ENCODE measurements around the gene FRAS1.

Gene FRAS1

GRCh38 chr4:78058591-78059523, 1.7 kb downstream of the FRAS1 start:
- no peaks in the 10 kb centered on the region for H3K27me3 ChIP-seq (ENCODE audit: control insufficient read depth, insufficient read depth, low read length)
- no CpG with 5 or more reads among the region's 54 CpGs for WGBS (ENCODE audit: insufficient coverage, insufficient read length)
- DNase-seq (ENCODE audit: low read depth, low spot score), result no peak
- no peaks in the 10 kb centered on the region for H3K4me1 ChIP-seq (ENCODE audit: control insufficient read depth, insufficient read depth, low read length)
- H3K36me3 ChIP-seq (ENCODE audit: control insufficient read depth, insufficient read depth, low read length), result no peaks in the 10 kb centered on the region
- no peaks in the 10 kb centered on the region for H3K9me3 ChIP-seq (ENCODE audit: control insufficient read depth, insufficient read depth, low read length)
- no peak overlapping the region for H3K27ac ChIP-seq (ENCODE audit: low read length)
- H3K4me3 ChIP-seq (ENCODE audit: low read length), result peak overlapping the region; percentile 77

GRCh38 chr4:78059524-78059889, 2.4 kb downstream of the FRAS1 start:
- Histone ChIP-seq H3K4me1 (ENCODE audit: control insufficient read depth, insufficient read depth, low read length) (no peaks in the 10 kb centered on the region), H3K4me3 (ENCODE audit: low read length) (peak overlapping the region; percentile 77; the same call in 1 of the 2 replicates), H3K27me3 (ENCODE audit: control insufficient read depth, insufficient read depth, low read length) (no peaks in the 10 kb centered on the region), H3K9me3 (ENCODE audit: control insufficient read depth, insufficient read depth, low read length) (no peaks in the 10 kb centered on the region), H3K27ac (ENCODE audit: low read length) (no peak overlapping the region), H3K36me3 (ENCODE audit: control insufficient read depth, insufficient read depth, low read length) (no peaks in the 10 kb centered on the region)
- WGBS (ENCODE audit: insufficient coverage, insufficient read length), result no CpG with 5 or more reads among the region's 7 CpGs
- peak; percentile 88 for DNase-seq (ENCODE audit: low read depth, low spot score)

DNA sequence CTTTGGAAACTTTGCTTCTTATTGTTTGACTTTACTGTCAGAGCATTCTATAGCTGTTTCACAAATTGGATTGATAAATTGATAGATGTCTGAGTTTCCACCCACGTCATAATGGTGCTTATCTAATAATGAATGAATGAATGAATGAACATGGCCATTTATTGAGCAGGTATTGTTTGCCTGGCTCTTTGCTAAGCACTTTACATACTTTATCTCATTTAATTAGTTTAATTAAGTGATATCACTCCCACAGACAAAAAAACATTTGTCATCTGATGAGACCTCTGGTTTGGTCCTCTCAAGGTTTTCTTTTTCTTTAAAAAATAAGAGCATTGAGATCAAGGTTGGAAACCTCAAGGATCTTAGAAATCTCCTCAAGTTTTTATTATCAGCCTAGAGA, 2.8 kb downstream of the FRAS1 start:
- H3K27ac ChIP-seq (ENCODE audit: low read length), result no peak overlapping the region
- no peaks in the 10 kb centered on the region for H3K36me3 ChIP-seq (ENCODE audit: control insufficient read depth, insufficient read depth, low read length)
- H3K4me1 ChIP-seq (ENCODE audit: control insufficient read depth, insufficient read depth, low read length), result no peaks in the 10 kb centered on the region
- no CpG with 5 or more reads among the region's 1 CpG for WGBS (ENCODE audit: insufficient coverage, insufficient read length)
- peak overlapping the region; percentile 7; the same call in 1 of the 2 replicates for H3K4me3 ChIP-seq (ENCODE audit: low read length)
- no peak for DNase-seq (ENCODE audit: low read depth, low spot score)
- no peaks in the 10 kb centered on the region for H3K27me3 ChIP-seq (ENCODE audit: control insufficient read depth, insufficient read depth, low read length)
- no peaks in the 10 kb centered on the region for H3K9me3 ChIP-seq (ENCODE audit: control insufficient read depth, insufficient read depth, low read length)

- Histone ChIP-seq H3K4me3 (ENCODE audit: low read length) (no peak overlapping the region), H3K27ac (ENCODE audit: low read length) (no peak overlapping the region), H3K27me3 (ENCODE audit: control insufficient read depth, insufficient read depth, low read length) (no peaks in the 10 kb centered on the region), H3K4me1 (ENCODE audit: control insufficient read depth, insufficient read depth, low read length) (no peaks in the 10 kb centered on the region), H3K9me3 (ENCODE audit: control insufficient read depth, insufficient read depth, low read length) (no peaks in the 10 kb centered on the region), H3K36me3 (ENCODE audit: control insufficient read depth, insufficient read depth, low read length) (no peaks in the 10 kb centered on the region)
- DNase-seq (ENCODE audit: low read depth, low spot score), result no peak
- no CpG with 5 or more reads among the region's 2 CpGs for WGBS (ENCODE audit: insufficient coverage, insufficient read length)
These were observed 4.9 kb downstream of the FRAS1 start for GRCh38 chr4:78061939-78062570.

DNA sequence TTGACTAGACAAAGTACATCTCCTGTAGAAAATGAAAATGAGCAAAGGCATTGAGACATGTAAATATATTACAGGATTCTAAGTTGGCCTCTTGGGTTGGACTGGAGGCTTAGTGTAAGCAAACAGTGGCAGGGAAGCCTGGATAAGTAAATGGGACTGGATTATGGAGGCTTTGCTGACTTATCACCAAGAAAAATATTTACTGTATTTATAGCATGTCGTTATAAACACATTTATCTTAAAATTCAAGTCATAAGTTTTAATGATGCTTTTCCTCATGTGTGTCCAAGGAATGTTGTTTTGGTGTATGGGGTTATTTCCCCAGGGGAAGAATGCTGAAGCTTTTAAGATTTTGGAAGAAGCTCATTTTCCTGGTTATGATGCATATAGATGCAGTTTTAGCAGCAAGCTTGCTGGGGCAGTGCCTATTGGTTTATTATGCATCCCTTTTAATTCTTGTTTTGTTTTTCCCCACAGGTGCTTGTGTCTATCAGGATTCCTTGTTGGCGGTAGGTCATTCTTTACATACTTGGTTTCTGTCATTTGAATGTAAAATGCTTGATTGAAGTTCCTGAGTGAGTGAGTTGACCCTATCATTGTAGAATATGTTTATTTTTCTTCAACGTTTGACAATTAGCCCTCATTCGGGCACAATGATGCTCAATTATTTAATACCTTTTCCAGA, 8.5 kb downstream of the FRAS1 start:
- Histone ChIP-seq H3K4me1 (ENCODE audit: control insufficient read depth, insufficient read depth, low read length) (0 out of 2 replicates have a peak, but pooled peaks cover 1% of the 10 kb centered on the region), H3K9me3 (ENCODE audit: control insufficient read depth, insufficient read depth, low read length) (no peaks in the 10 kb centered on the region), H3K4me3 (ENCODE audit: low read length) (no peak overlapping the region), H3K27me3 (ENCODE audit: control insufficient read depth, insufficient read depth, low read length) (no peaks in the 10 kb centered on the region), H3K36me3 (ENCODE audit: control insufficient read depth, insufficient read depth, low read length) (no peaks in the 10 kb centered on the region; the same call in 1 of the 2 replicates), H3K27ac (ENCODE audit: low read length) (no peak overlapping the region)
- DNase-seq (ENCODE audit: low read depth, low spot score), result no peak
- no CpG with 5 or more reads among the region's 4 CpGs for WGBS (ENCODE audit: insufficient coverage, insufficient read length)

DNA sequence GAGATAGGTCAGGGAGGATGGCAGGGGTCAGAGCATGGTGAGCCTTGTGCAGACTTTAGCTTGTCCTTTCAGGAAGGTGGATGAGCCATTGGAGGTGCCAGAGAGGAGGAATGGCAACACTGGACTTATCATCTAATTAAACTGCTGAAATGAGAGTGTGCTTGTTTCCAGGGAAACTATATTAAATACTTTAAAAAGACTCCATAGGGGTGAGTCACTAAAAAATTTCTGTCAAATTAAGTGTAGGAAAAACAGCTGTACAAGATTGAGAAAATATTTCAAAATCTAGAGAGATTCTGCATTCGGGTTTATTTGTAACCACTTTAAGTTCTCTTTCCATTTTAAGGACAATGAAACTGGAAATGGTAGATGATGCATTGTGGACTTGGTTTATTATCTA, 11.4 kb downstream of the FRAS1 start:
- Histone ChIP-seq H3K36me3 (ENCODE audit: control insufficient read depth, insufficient read depth, low read length) (no peaks in the 10 kb centered on the region; the same call in 1 of the 2 replicates), H3K9me3 (ENCODE audit: control insufficient read depth, insufficient read depth, low read length) (no peaks in the 10 kb centered on the region), H3K4me1 (ENCODE audit: control insufficient read depth, insufficient read depth, low read length) (peaks cover 3% of the 10 kb centered on the region; the same call in 1 of the 2 replicates), H3K27me3 (ENCODE audit: control insufficient read depth, insufficient read depth, low read length) (no peaks in the 10 kb centered on the region), H3K27ac (ENCODE audit: low read length) (no peak overlapping the region), H3K4me3 (ENCODE audit: low read length) (no peak overlapping the region)
- no CpG with 5 or more reads among the region's 1 CpG for WGBS (ENCODE audit: insufficient coverage, insufficient read length)
- no peak for DNase-seq (ENCODE audit: low read depth, low spot score)

DNA sequence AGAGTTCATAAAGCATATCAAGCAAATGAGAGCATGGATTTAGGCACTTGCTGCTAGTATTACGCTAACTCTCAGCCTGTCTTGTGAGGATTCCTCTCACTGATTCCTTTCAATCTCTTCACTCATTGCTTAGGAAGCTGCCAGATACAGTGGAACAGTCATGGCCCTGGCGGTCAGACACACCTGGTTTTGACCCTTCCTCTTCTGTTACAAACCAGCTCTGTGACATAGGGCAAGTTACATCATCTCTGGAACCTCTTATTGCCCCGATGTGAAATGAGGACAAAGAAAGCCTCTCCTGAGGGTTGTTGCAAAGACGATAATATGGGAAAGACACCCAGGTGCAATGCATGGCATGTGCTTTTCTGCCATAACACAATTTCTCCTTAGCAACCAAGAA, 12.2 kb downstream of the FRAS1 start:
- DNase-seq (ENCODE audit: low read depth, low spot score), result no peak
- Histone ChIP-seq H3K36me3 (ENCODE audit: control insufficient read depth, insufficient read depth, low read length) (no peaks in the 10 kb centered on the region; the same call in 1 of the 2 replicates), H3K27ac (ENCODE audit: low read length) (no peak overlapping the region), H3K27me3 (ENCODE audit: control insufficient read depth, insufficient read depth, low read length) (no peaks in the 10 kb centered on the region), H3K4me1 (ENCODE audit: control insufficient read depth, insufficient read depth, low read length) (peaks cover 3% of the 10 kb centered on the region; the same call in 1 of the 2 replicates), H3K9me3 (ENCODE audit: control insufficient read depth, insufficient read depth, low read length) (no peaks in the 10 kb centered on the region), H3K4me3 (ENCODE audit: low read length) (no peak overlapping the region)
- no CpG with 5 or more reads among the region's 4 CpGs for WGBS (ENCODE audit: insufficient coverage, insufficient read length)

- WGBS (ENCODE audit: insufficient coverage, insufficient read length), result no CpG with 5 or more reads among the region's 3 CpGs
- no peak for DNase-seq (ENCODE audit: low read depth, low spot score)
- Histone ChIP-seq H3K27ac (ENCODE audit: low read length) (no peak overlapping the region), H3K9me3 (ENCODE audit: control insufficient read depth, insufficient read depth, low read length) (no peaks in the 10 kb centered on the region), H3K4me1 (ENCODE audit: control insufficient read depth, insufficient read depth, low read length) (peaks cover 4% of the 10 kb centered on the region; the same call in 1 of the 2 replicates), H3K36me3 (ENCODE audit: control insufficient read depth, insufficient read depth, low read length) (no peaks in the 10 kb centered on the region; the same call in 1 of the 2 replicates), H3K27me3 (ENCODE audit: control insufficient read depth, insufficient read depth, low read length) (no peaks in the 10 kb centered on the region), H3K4me3 (ENCODE audit: low read length) (no peak overlapping the region)
These were observed 12.7 kb downstream of the FRAS1 start for GRCh38 chr4:78069859-78070258.

DNA sequence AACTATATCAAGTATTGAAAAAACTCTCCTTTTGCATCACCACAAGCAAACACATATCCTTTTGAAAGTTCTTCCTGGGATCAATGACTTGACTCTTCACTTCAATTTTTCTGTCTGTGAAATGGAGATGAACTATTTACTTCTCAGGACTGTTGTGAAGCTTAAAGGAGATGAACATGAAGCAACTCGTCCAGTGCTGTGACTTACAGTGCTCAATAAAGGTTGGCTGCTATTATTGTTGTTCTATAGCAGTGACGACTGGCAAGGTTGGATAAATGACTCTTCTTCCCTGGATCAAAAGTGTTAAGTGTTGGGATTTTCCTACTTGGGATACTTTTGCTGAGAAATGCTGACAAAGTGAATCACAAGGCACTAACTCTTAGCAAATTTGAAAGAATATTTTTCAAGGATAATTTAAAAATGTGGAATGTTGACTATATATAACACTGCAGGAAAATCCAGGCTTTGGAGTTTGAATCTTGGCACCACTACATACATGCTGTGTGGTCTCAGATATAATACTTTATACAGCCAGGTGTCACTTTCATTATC, 13.7 kb downstream of the FRAS1 start:
- H3K4me1 ChIP-seq (ENCODE audit: control insufficient read depth, insufficient read depth, low read length), result peaks cover 8% of the 10 kb centered on the region; the same call in 1 of the 2 replicates
- no peaks in the 10 kb centered on the region for H3K27me3 ChIP-seq (ENCODE audit: control insufficient read depth, insufficient read depth, low read length)
- no peaks in the 10 kb centered on the region for H3K9me3 ChIP-seq (ENCODE audit: control insufficient read depth, insufficient read depth, low read length)
- DNase-seq (ENCODE audit: low read depth, low spot score), result no peak
- H3K36me3 ChIP-seq (ENCODE audit: control insufficient read depth, insufficient read depth, low read length), result no peaks in the 10 kb centered on the region; the same call in 1 of the 2 replicates
- no CpG with 5 or more reads among the region's 2 CpGs for WGBS (ENCODE audit: insufficient coverage, insufficient read length)
- H3K27ac ChIP-seq (ENCODE audit: low read length), result no peak overlapping the region
- no peak overlapping the region for H3K4me3 ChIP-seq (ENCODE audit: low read length)

GRCh38 chr4:78074759-78075158, 17.6 kb downstream of the FRAS1 start:
- no CpG with 5 or more reads among the region's 3 CpGs for WGBS (ENCODE audit: insufficient coverage, insufficient read length)
- Histone ChIP-seq H3K36me3 (ENCODE audit: control insufficient read depth, insufficient read depth, low read length) (no peaks in the 10 kb centered on the region), H3K9me3 (ENCODE audit: control insufficient read depth, insufficient read depth, low read length) (no peaks in the 10 kb centered on the region), H3K27me3 (ENCODE audit: control insufficient read depth, insufficient read depth, low read length) (no peaks in the 10 kb centered on the region), H3K4me1 (ENCODE audit: control insufficient read depth, insufficient read depth, low read length) (peaks cover 10% of the 10 kb centered on the region; the same call in 1 of the 2 replicates), H3K4me3 (ENCODE audit: low read length) (no peak overlapping the region), H3K27ac (ENCODE audit: low read length) (no peak overlapping the region)
- no peak for DNase-seq (ENCODE audit: low read depth, low spot score)
